Glutamatergic neuron (in vitro differentiated cells): ENCODE measurements around the gene BMP8A. TPM values are rescaled to one million over a fixed set of nuclear protein-coding genes. Genes with fewer than 3 reads are reported as not detected.

Experiments
- DNase-seq: peaks from one replicate; pipeline ENCODE4 v3.0.0; 2022
- H3K27ac Mint-ChIP-seq: one replicate; pipeline ENCODE4 v1.8.0; 2020; ENCODE audit warnings: mild to moderate bottlenecking, mixed read lengths, inconsistent platforms; ENCODE audit not compliant: unreplicated experiment
- H3K27me3 Mint-ChIP-seq: one replicate; pipeline ENCODE4 v1.8.0; 2020; ENCODE audit warnings: mild to moderate bottlenecking, moderate library complexity, mixed read lengths, inconsistent platforms; ENCODE audit not compliant: unreplicated experiment
- H3K36me3 Mint-ChIP-seq: one replicate; pipeline ENCODE4 v1.8.0; 2020; ENCODE audit warnings: mild to moderate bottlenecking, mixed read lengths, inconsistent platforms; ENCODE audit not compliant: unreplicated experiment
- H3K4me1 Mint-ChIP-seq: one replicate; pipeline ENCODE4 v1.8.0; 2020; ENCODE audit warnings: mild to moderate bottlenecking, low read depth, mixed read lengths, inconsistent platforms; ENCODE audit not compliant: unreplicated experiment
- H3K4me3 Mint-ChIP-seq: one replicate; pipeline ENCODE4 v1.8.0; 2020; ENCODE audit warnings: mild to moderate bottlenecking, mixed read lengths, inconsistent platforms; ENCODE audit not compliant: unreplicated experiment
- H3K9me3 Mint-ChIP-seq: one replicate; pipeline ENCODE4 v1.8.0; 2020; ENCODE audit warnings: mild to moderate bottlenecking, moderate library complexity, mixed read lengths, inconsistent platforms; ENCODE audit not compliant: unreplicated experiment
- total RNA-seq: library from RNA; stranded (reverse); fragmentation: NEBNext Ultra II Directional; extraction: Animal tissue kit (Norgen Biotek cat#: 25700); gene quantifications from one replicate; pipeline ENCODE4 v1.2.1, GENCODE V29; 2021; ENCODE audit not compliant: unreplicated experiment
- TF ChIP-seq, protein P1 (sequence below): fragments of 200-600 bp; sonication (generic); IDR thresholded peaks from one replicate; pipeline ENCODE4 v1.5.0; 2021; ENCODE audit not compliant: partially characterized antibody, unreplicated experiment

BMP8A gene
- total RNA-seq, 1 donor from 2014 or later = 0.37 TPM

DNA sequence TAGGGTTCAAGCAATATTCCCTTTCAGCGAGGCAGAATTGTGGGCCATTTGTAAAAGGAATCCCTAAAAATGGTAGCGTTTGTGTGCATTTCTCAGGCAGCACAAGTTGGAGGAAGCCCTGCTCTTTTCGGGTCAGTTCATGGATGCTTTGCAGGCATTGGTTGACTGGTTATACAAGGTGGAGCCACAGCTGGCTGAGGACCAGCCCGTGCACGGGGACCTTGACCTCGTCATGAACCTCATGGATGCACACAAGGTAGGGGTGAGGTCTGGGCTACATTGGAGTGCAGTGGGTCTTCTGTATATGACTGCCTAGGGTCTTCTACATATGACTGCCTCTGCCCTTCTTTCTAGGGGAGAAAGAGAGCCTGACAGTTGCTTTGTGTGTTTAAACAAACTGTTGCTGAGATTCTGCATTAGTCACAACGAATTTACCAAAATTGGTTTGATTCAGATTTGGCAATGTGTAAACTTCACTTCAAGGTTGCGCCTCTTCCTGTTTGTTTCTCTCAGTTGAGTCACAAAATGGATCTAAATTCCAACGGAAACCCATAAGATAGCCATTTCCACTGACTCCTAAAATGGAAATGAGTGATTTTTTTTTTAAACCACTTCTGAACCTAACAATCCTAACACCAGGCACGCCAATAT lies 40.4 kb upstream of the BMP8A start:
- Mint-ChIP-seq H3K4me3 (no peak overlapping the region), H3K4me1 (no peaks in the 10 kb centered on the region), H3K36me3 (peaks cover 7% of the 10 kb centered on the region), H3K27me3 (peaks cover 12% of the 10 kb centered on the region), H3K9me3 (peaks cover 17% of the 10 kb centered on the region), H3K27ac (no peak overlapping the region)
- no peak for DNase-seq
- TF ChIP-seq, protein P1, sequence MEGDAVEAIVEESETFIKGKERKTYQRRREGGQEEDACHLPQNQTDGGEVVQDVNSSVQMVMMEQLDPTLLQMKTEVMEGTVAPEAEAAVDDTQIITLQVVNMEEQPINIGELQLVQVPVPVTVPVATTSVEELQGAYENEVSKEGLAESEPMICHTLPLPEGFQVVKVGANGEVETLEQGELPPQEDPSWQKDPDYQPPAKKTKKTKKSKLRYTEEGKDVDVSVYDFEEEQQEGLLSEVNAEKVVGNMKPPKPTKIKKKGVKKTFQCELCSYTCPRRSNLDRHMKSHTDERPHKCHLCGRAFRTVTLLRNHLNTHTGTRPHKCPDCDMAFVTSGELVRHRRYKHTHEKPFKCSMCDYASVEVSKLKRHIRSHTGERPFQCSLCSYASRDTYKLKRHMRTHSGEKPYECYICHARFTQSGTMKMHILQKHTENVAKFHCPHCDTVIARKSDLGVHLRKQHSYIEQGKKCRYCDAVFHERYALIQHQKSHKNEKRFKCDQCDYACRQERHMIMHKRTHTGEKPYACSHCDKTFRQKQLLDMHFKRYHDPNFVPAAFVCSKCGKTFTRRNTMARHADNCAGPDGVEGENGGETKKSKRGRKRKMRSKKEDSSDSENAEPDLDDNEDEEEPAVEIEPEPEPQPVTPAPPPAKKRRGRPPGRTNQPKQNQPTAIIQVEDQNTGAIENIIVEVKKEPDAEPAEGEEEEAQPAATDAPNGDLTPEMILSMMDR = no peak

DNA sequence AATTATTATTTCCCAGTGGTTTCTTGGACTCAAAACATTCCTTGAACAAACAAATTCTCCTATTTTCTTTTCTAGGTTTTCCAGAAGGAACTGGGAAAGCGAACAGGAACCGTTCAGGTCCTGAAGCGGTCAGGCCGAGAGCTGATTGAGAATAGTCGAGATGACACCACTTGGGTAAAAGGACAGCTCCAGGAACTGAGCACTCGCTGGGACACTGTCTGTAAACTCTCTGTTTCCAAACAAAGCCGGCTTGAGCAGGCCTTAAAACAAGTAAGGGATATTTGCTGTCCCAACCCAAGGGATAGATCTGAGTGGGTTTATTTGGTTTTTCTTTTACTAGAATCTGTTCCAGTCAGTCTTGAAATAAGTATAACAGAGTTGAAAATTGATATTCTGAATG lies 39.4 kb upstream of the BMP8A start:
- Mint-ChIP-seq H3K9me3 (peaks cover 22% of the 10 kb centered on the region), H3K27me3 (peaks cover 10% of the 10 kb centered on the region), H3K36me3 (peaks cover 7% of the 10 kb centered on the region), H3K4me1 (no peaks in the 10 kb centered on the region), H3K27ac (no peak overlapping the region), H3K4me3 (no peak overlapping the region)
- TF ChIP-seq, protein P1 = no peak
- no peak for DNase-seq

DNA sequence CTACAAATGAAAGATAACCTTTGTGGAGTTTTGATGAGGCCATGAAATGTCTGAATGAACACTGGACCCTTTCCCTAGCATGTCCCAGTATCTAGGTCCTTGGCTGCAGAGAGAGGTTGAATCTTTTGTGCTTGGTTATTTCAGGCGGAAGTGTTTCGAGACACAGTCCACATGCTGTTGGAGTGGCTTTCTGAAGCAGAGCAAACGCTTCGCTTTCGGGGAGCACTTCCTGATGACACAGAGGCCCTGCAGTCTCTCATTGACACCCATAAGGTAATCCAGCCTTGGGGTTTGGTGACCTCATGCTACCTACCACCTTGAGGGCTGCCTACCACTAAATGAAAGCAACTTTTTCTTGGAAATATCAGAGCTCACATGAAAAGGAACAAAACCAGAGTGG lies 38.9 kb upstream of the BMP8A start:
- no peak overlapping the region for H3K27ac Mint-ChIP-seq
- TF ChIP-seq, protein P1 = no peak
- H3K27me3 Mint-ChIP-seq = peaks cover 12% of the 10 kb centered on the region

DNA sequence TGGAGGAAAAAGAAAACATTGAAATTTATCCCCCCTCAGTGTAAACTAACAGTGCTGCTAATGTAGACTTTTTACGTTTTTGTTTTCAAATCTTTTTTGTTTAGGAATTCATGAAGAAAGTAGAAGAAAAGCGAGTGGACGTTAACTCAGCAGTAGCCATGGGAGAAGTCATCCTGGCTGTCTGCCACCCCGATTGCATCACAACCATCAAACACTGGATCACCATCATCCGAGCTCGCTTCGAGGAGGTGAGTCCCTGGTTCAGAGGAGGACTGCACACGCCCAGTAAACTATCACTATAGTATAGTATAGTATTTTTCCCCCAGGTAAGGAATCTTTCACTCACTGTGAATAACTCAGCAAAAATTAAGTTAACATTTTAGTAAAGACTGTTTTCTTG lies 37.8 kb upstream of the BMP8A start:
- TF ChIP-seq, protein P1 = no peak
- no peaks in the 10 kb centered on the region for H3K36me3 Mint-ChIP-seq

More for the DNA sequence above, 38.9 kb upstream of the BMP8A start:
- Mint-ChIP-seq H3K4me3 (no peak overlapping the region), H3K9me3 (peaks cover 19% of the 10 kb centered on the region), H3K4me1 (no peaks in the 10 kb centered on the region), H3K36me3 (peaks cover 5% of the 10 kb centered on the region)
- no peak for DNase-seq

DNA sequence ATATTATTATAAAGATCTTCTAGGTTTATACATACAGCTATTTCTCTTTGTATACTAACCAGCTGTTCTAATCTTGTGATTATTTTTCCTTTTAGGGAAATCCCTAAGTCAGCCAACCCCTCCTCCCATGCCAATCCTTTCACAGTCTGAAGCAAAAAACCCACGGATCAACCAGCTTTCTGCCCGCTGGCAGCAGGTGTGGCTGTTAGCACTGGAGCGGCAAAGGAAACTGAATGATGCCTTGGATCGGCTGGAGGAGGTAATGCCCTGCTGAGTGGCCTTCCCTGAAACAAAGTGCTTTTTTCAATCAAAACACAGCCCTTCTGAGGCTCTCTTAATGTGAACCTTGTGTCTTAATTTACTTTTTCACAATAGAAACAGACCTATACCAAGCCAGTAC lies 32.4 kb upstream of the BMP8A start:
- Mint-ChIP-seq H3K27me3 (peaks cover 11% of the 10 kb centered on the region), H3K4me3 (no peak overlapping the region), H3K9me3 (peaks cover 25% of the 10 kb centered on the region), H3K4me1 (no peaks in the 10 kb centered on the region), H3K27ac (no peak overlapping the region), H3K36me3 (no peaks in the 10 kb centered on the region)
- DNase-seq = no peak
- TF ChIP-seq, protein P1 = no peak

More for the DNA sequence above, 37.8 kb upstream of the BMP8A start:
- peaks cover 12% of the 10 kb centered on the region for H3K27me3 Mint-ChIP-seq
- no peak overlapping the region for H3K27ac Mint-ChIP-seq
- H3K9me3 Mint-ChIP-seq = peaks cover 19% of the 10 kb centered on the region
- no peaks in the 10 kb centered on the region for H3K4me1 Mint-ChIP-seq
- H3K4me3 Mint-ChIP-seq = no peak overlapping the region
- DNase-seq = no peak
